MM.1S (cell line): ENCODE data around the gene ISL1.

Experiments used
- DNase-seq: peaks from one replicate; pipeline ENCODE4 v3.0.0-alpha.2; 2015
- H2AFZ ChIP-seq: fragments of 300-600 bp; sonication (generic); 2 replicates; pipeline ENCODE4 v1.6.0; 2016; ENCODE audit warnings: antibody characterized with exemption, low read length
- H3F3A ChIP-seq: fragments of 300-600 bp; sonication (generic); 2 replicates; pipeline ENCODE4 v1.6.1; 2016; ENCODE audit warnings: mild to moderate bottlenecking, antibody characterized with exemption, low read length, moderate library complexity, mixed read lengths; ENCODE audit not compliant: insufficient read depth
- H3K27ac ChIP-seq: fragments of 300-600 bp; sonication (generic); 2 replicates; pipeline ENCODE4 v1.5.1; 2016; ENCODE audit warnings: mild to moderate bottlenecking, low read length
- H3K27me3 ChIP-seq: fragments of 300-600 bp; sonication (generic); replicated peaks from 2 replicates; pipeline ENCODE4 v1.6.0; 2016; ENCODE audit warnings: low read length; ENCODE audit not compliant: insufficient read depth
- H3K36me3 ChIP-seq: fragments of 300-600 bp; sonication (generic); replicated peaks from 2 replicates; pipeline ENCODE4 v1.6.1; 2016; ENCODE audit warnings: mild to moderate bottlenecking, low read length, mixed read lengths; ENCODE audit not compliant: insufficient read depth
- H3K4me1 ChIP-seq: fragments of 300-600 bp; sonication (generic); 2 replicates; pipeline ENCODE4 v1.6.1; 2016; ENCODE audit warnings: low read length, mixed read lengths
- H3K4me2 ChIP-seq: fragments of 300-600 bp; sonication (generic); 2 replicates; pipeline ENCODE4 v1.6.0; 2016; ENCODE audit warnings: low read depth, low read length
- H3K4me3 ChIP-seq: fragments of 300-600 bp; sonication (generic); 2 replicates; pipeline ENCODE4 v1.5.1; 2016; ENCODE audit warnings: low read length, mixed read lengths
- H3K79me2 ChIP-seq: fragments of 300-600 bp; sonication (generic); 2 replicates; pipeline ENCODE4 v1.6.1; 2016; ENCODE audit warnings: mixed run types, low read length, mixed read lengths
- H3K9ac ChIP-seq: fragments of 300-600 bp; sonication (generic); 2 replicates; pipeline ENCODE4 v1.6.1; 2016; ENCODE audit warnings: low read length, mixed read lengths
- H3K9me2 ChIP-seq: fragments of 300-600 bp; sonication (generic); replicated peaks from 2 replicates; pipeline ENCODE4 v1.6.1; 2016; ENCODE audit warnings: mild to moderate bottlenecking, low read length, mixed read lengths; ENCODE audit not compliant: insufficient read depth
- H3K9me3 ChIP-seq: fragments of 300-600 bp; sonication (generic); replicated peaks from 2 replicates; pipeline ENCODE4 v1.6.1; 2016; ENCODE audit warnings: mild to moderate bottlenecking, low read length, mixed read lengths; ENCODE audit not compliant: insufficient read depth
- H4K20me1 ChIP-seq: fragments of 300-600 bp; sonication (generic); 2 replicates; pipeline ENCODE4 v1.6.1; 2016; ENCODE audit warnings: mild to moderate bottlenecking, low read length, moderate library complexity, mixed read lengths; ENCODE audit not compliant: insufficient read depth
- EZH2 ChIP-seq: fragments of 300-600 bp; sonication (generic); optimal IDR thresholded peaks from 2 replicates; pipeline ENCODE3; 2017; ENCODE audit warnings: low read depth, mild to moderate bottlenecking, antibody characterized with exemption, low read length, mixed read lengths
- EZH2phosphoT487 ChIP-seq: fragments of 300-600 bp; sonication (generic); IDR thresholded peaks from 2 replicates; pipeline ENCODE4 v1.6.1; 2018; ENCODE audit warnings: antibody characterized with exemption, low read length
- TF ChIP-seq, protein P1 (sequence below): fragments of 300-600 bp; sonication (generic); IDR thresholded peaks from 2 replicates; pipeline ENCODE4 v1.5.1; 2016; ENCODE audit warnings: antibody characterized with exemption, low read length, mixed read lengths

Gene ISL1

DNA sequence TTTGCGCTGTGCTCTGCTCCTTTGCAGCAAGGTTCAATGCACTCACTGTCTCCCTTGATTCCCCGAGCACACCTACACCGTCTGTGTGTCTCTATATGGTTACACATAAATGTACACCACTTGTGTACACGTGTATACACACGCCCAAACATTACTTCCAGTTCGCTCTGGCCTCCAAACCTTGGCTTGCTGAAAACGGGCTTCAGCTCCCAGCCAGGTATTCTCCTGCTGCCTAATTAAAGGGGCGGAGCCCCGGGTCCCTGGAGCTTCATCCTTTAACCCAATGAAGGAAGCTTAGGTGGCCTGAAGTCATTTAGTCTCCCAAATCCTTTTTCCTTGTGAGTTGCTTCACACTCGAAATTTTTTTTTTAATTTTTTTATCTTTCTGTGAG lies 4.6 kb downstream of the ISL1 start:
- H3K4me3 ChIP-seq: no peak overlapping the region
- no peaks in the 10 kb centered on the region for H3K4me1 ChIP-seq
- no peaks in the 10 kb centered on the region for H3K9me3 ChIP-seq
- H3K79me2 ChIP-seq: no peaks in the 10 kb centered on the region
- H3K36me3 ChIP-seq: no peaks in the 10 kb centered on the region
- H3K9me2 ChIP-seq: no peaks in the 10 kb centered on the region
- no peaks in the 10 kb centered on the region for H4K20me1 ChIP-seq
- H3K27me3 ChIP-seq: no peaks in the 10 kb centered on the region; the same call in 1 of the 2 replicates
- no peak overlapping the region for H3K4me2 ChIP-seq
- H3K27ac ChIP-seq: no peak overlapping the region
- DNase-seq: no peak
- TF ChIP-seq EZH2phosphoT487 (no peak), EZH2 (no peak)
- TF ChIP-seq, protein P1, sequence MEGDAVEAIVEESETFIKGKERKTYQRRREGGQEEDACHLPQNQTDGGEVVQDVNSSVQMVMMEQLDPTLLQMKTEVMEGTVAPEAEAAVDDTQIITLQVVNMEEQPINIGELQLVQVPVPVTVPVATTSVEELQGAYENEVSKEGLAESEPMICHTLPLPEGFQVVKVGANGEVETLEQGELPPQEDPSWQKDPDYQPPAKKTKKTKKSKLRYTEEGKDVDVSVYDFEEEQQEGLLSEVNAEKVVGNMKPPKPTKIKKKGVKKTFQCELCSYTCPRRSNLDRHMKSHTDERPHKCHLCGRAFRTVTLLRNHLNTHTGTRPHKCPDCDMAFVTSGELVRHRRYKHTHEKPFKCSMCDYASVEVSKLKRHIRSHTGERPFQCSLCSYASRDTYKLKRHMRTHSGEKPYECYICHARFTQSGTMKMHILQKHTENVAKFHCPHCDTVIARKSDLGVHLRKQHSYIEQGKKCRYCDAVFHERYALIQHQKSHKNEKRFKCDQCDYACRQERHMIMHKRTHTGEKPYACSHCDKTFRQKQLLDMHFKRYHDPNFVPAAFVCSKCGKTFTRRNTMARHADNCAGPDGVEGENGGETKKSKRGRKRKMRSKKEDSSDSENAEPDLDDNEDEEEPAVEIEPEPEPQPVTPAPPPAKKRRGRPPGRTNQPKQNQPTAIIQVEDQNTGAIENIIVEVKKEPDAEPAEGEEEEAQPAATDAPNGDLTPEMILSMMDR: no peak
- no peak overlapping the region for H3K9ac ChIP-seq
- no peaks in the 10 kb centered on the region for H3F3A ChIP-seq
- no peak overlapping the region for H2AFZ ChIP-seq

DNA sequence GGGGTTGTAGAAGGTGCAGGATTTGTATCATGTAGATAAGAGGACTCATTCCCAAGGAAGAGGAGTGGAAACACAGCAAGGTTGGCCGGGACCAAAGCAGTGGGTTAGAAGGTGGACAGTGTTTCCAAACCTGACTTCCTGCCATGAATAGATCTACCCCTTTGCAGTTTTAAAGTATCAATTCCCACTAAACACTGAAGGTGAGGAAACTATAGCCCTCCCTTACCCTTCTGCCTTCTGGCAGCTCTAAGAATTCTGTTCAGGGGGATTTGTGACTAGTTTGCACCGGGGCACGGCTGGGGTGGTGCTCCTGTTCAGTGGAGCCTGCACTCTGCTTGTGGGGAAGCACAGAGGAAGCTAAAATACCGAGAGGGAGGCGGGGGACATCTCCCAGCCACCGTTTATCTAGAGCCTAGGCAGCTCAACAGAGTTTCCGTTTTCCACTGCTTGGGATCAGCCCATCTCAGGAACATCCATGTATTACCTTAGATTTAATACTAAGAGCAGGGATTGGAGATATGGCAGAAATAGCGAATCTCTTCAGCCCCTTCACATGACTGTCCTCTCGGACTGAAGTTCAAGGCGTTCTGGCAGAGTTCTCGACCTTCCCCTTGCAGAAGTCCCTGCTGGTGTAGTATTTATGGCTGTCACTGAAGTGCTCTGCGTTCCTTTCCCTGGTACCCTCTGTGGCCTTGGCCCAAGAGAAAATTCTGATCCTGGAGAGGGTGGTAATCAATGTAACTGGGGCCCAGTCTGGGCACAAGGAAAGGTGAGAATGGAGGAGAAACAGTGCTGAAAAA lies 5.4 kb downstream of the ISL1 start:
- TF ChIP-seq, protein P1: no peak
- TF ChIP-seq EZH2 (no peak), EZH2phosphoT487 (no peak)
- Histone ChIP-seq H4K20me1 (no peaks in the 10 kb centered on the region), H3K79me2 (no peaks in the 10 kb centered on the region), H2AFZ (no peak overlapping the region), H3F3A (no peaks in the 10 kb centered on the region), H3K9me3 (no peaks in the 10 kb centered on the region), H3K4me1 (no peaks in the 10 kb centered on the region), H3K36me3 (no peaks in the 10 kb centered on the region), H3K9ac (no peak overlapping the region), H3K9me2 (no peaks in the 10 kb centered on the region), H3K4me2 (no peak overlapping the region), H3K4me3 (no peak overlapping the region), H3K27me3 (no peaks in the 10 kb centered on the region; the same call in 1 of the 2 replicates), H3K27ac (no peak overlapping the region)
- no peak for DNase-seq

DNA sequence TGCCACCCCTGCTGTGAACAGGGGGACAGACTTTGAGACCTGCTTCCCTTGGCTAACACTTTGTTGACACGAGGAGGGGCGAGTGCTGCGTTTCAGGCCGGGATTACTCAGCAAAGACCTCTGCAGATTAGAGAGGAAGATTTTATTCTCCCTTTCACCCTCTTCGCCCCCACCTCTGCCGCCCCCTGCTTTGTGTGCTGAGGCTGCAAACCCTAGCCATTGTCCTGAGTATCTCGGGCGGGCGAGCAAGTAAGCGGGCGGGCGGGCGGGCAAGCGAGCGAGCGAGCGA lies 6.0 kb downstream of the ISL1 start:
- no peaks in the 10 kb centered on the region for H3K27me3 ChIP-seq

More for the DNA sequence above, 6.0 kb downstream of the ISL1 start:
- no peaks in the 10 kb centered on the region for H3K9me2 ChIP-seq
- no peaks in the 10 kb centered on the region for H3K79me2 ChIP-seq
- H3K4me3 ChIP-seq: no peak overlapping the region
- no peaks in the 10 kb centered on the region for H3K4me1 ChIP-seq
- H3K36me3 ChIP-seq: no peaks in the 10 kb centered on the region
- no peak for DNase-seq
- H3K9me3 ChIP-seq: no peaks in the 10 kb centered on the region
- H4K20me1 ChIP-seq: no peaks in the 10 kb centered on the region
- H3K9ac ChIP-seq: no peak overlapping the region
- no peak for TF ChIP-seq EZH2phosphoT487
- TF ChIP-seq EZH2: no peak
- TF ChIP-seq, protein P1: no peak
- H3F3A ChIP-seq: no peaks in the 10 kb centered on the region
- H3K4me2 ChIP-seq: no peak overlapping the region
- no peak overlapping the region for H2AFZ ChIP-seq
- H3K27ac ChIP-seq: no peak overlapping the region
